T follicular helper cell (primary cell): Measurements from ENCODE around the gene AVPR2.

Source experiments
- DNase-seq: peaks from one replicate; pipeline ENCODE4 v3.0.0-alpha.2; 2020; ENCODE audit warnings: low read depth

Gene AVPR2

DNA sequence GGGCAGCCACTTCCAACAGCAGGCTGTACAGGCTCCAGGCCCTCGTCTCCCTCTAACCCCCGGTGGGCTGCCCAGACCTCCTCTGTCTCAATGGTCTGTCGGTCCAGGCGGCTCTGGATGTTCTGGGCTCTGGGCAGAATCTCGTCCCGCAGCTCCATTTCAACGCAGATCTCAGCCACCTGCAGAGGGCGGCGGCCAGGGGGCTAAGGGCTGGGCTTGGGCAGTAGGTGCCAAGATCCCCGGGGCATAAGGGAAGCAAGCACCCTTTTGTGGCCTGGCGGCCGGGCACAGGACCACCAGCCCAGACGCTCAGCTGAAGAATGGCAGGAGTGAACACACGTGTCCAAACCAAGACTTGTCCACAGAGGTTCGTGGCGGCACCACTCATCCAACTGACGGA is 9.2 kb downstream of the AVPR2 start:
- no peak for DNase-seq

DNA sequence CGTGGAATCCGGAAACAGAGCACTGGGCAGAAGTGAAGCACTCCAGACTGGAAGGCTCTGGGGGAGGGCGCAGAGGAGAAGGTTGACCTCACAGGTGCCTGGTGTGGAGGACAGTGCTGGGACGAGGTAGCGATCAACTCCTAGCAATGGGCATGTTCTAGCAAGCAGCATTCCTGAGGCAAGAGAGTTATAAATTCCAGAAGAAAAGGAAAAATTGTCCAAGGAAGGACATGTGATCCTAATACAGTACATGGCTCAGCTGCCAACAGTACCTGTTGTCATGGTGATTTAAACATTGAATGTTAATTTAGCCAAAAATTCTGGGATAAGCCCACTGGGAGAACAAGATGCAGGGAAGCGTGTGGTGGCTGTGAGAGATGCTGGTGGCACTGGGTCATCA is 13.4 kb downstream of the AVPR2 start:
- DNase-seq, result no peak

- DNase-seq, result no peak
These were observed 14.8 kb downstream of the AVPR2 start for GRCh38 chrX:153919281-153919680.

DNA sequence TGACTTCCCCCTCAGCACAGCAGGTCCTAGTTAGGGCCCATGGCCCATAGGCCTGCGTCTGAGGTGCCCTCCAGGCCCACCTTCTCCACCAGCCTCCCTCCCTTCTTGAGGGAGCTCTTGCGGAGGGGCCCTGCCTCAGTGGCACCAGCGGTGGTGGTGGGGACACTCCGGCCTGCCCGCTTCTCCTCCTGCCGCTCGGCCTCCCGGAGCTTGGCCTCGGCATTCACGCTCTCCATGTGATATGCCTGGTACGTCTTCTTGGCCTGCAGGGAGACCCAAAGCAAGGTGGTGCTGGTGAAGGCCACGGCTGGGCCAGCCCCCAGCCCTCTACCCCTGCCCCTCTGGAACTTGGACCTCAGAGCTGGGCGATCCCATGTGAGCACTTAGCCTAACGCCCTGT is 16.1 kb downstream of the AVPR2 start:
- no peak for DNase-seq

DNA sequence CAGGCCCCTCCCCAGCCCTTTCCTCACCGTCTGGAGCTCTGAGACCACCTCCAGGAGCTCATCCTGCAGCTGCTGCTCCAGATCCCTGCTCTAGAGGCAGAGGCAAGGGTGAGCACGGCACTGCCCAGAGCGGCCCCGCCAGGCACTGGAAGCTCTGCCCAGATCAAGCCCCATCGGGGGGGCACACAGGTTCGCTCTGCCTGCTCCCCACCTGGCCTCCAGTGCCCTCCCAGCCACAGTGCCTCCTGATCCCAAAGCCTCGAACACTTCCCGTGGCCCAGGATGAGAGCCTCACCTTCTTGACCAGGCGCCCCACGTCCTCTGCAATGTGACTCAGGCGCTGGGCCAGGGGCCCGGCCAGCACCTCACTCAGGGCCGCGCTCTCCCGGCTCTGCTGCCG is 16.6 kb downstream of the AVPR2 start:
- no peak for DNase-seq

- DNase-seq, result no peak
These were observed 17.3 kb downstream of the AVPR2 start for GRCh38 chrX:153921511-153922446.

- DNase-seq, result no peak
These were observed 18.7 kb downstream of the AVPR2 start for GRCh38 chrX:153922932-153923857.

GRCh38 chrX:153924149-153924861 is 19.8 kb downstream of the AVPR2 start:
- peak; percentile 32 for DNase-seq

- no peak for DNase-seq
These were observed 20.9 kb downstream of the AVPR2 start for GRCh38 chrX:153925387-153925738.

DNA sequence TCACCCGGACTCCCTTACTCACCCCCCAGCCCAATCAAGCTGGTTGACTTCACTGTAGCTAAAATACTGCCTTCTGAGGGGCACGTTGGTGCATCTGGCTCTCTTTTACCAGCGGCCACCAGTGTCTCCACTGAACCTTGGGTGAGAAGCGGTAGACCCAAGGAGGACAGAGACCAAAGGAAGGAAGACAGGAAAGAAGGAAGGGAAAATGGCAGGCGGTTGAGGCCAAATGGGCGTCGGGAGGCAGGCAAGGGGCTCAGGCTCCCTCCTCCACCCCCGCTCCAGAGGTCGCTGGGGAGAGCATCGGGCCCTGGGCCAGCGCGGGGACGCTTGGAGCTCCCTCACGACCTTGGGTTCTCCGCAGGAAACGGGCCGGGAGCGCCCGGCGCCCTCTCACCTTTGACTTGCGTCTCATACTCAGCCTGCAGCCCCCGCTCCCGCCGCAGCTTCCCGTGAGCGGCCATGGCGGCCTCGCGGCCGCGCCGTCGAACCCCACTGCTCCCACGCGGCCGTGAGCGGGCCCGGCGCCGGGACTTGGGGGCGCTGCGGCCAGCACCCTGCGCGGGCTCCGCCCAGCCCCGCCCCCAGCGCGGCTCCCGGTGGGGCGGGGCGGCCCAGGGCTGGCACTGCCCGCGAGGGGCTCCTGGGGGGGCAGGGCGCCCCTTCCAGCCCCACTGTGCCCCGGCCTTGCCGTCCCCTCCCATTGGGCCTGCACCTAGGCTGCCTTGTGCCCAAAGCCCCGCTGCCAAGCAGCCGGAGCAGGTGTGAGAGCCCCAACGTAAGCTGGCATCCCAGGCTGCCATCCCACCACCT is 21.5 kb downstream of the AVPR2 start, which contains the start of gene ARHGAP4:
Gene ARHGAP4, minus strand, starts transcription at position 526 of the 813 bp plus-strand sequence. Its CDS starts 62 bp downstream, at position 464.
- peak; percentile 14 for DNase-seq

- no peak for DNase-seq
These were observed 22.0 kb downstream of the AVPR2 start for GRCh38 chrX:153926552-153926857.

- DNase-seq, result peak; percentile 77
These were observed 22.6 kb downstream of the AVPR2 start for GRCh38 chrX:153926858-153927671.

DNA sequence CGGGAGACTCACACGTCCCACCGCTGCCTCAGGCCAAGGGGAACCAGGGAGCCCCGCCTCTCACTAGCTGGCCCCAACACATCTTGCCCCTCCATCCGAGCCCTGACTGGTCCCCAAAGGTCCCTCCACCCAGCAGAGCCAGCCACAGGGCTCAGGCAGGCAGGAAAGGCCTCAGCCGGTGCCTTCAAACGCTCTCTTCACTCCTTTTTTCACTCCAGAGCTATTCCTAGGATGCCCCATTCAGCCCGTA is 23.1 kb downstream of the AVPR2 start:
- no peak for DNase-seq

- peak; percentile 92 for DNase-seq
These were observed 23.7 kb downstream of the AVPR2 start for GRCh38 chrX:153927922-153928760.

GRCh38 chrX:153928846-153929245 is 24.4 kb downstream of the AVPR2 start:
- no peak for DNase-seq

- no peak for DNase-seq
These were observed 25.1 kb downstream of the AVPR2 start for GRCh38 chrX:153929576-153929975.

DNA sequence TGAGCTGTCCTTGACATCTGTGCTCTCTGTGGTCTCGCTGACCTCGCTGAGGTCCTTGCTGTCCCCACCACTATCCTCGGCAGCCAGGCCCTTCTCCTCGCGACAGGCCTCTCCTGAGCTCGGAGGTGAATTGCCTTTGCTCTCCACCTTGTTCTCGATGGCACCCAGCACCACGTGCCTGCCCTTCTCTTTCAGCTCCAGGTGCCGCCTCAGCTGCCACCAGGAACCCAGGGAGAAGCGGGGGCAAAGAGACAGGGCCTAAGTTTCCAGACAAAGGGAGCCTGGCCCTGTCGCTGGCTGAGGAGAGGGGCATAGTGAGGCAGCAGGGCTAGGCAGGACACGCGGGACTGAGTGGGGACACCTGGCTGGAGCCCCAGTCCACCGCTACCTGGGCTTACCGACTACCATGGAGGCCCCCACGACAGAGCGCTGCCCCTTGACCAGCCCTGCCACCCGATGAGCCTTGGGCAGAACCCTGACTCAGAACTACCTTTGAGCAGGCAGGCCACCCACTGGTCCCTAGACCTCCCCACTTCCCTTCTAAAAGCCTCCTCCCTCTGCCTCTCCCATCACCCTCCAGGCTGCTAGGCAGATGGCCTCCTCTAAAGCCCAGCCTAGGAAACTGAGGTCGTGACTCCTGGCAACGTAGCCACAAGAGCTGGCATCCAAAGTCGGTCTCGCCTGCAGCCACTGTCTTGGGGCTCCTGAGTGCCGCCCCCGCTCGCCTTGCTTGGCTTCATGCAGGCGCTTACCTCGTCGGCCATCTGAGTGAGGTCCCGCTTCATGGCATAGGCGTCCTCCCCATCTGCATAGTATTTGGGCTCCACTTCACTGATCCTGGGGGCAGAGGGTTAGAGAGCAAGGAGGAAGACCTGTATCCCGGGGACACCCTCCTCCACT is 25.8 kb downstream of the AVPR2 start:
- DNase-seq, result no peak

GRCh38 chrX:153931151-153931550 is 26.7 kb downstream of the AVPR2 start:
- no peak for DNase-seq

DNA sequence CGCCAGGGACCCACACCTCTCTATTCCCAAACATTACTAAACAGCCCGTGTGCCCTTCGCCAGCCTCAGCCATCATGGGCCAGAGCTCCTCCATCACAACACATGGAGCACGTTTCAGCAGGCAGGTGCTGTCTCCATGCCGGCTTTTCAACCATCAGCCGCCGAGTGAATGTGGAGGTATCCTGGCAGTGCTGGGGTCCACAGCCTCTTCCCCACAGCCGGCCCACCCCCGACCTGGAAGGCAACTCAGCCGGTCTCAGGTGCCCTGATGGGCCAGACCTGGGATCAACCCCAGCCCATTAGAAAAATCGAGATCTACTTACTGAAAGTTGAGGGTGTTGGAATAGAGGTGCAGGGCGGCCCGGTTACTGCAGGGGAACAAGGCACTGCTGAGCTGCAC is 27.3 kb downstream of the AVPR2 start:
- no peak for DNase-seq
